GM21737 (cell line): ENCODE results near the gene TMUB2.
A peak's percentile ranks its signal among the peaks of the same experiment; 100 is the strongest.

Experiments used
- ATAC-seq: cut with Tn5 transposase; IDR thresholded peaks from one replicate; pipeline ENCODE4 v1.9.1; 2021; ENCODE audit warnings: mild to moderate bottlenecking, moderate library complexity; ENCODE audit not compliant: unreplicated experiment

The TMUB2 gene

DNA sequence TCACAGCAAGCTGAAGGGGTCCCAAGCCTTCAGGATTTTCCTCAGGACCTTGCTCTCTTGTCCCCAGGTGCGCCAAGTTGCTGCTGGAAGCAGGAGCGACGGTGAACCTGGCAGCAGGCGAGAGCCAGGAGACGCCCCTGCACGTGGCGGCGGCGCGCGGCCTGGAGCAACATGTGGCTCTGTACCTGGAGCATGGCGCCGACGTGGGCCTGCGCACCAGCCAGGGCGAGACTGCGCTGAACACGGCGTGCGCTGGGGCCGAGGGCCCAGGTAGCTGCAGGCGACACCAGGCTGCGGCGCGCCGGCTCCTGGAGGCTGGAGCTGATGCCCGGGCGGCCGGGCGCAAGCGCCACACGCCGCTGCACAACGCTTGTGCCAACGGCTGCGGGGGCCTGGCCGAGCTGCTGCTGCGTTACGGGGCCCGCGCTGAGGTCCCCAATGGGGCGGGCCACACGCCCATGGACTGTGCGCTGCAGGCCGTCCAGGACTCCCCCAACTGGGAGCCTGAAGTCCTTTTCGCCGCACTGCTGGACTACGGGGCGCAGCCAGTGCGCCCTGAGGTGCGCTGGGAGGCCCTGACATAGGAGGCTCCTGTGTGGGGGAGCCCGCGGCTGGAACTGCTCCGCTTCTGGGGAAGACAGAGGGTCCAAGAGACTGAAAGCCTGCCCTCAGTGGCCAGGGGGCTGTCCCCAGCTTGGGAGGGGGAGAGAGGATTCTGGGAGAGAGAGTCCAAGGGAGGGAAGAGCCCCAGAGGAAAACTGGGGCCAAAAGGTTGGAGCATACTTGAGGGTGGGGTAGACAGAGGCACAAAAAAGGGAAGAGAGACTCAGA is 9.9 kb upstream of the TMUB2 start:
- no peak for ATAC-seq

DNA sequence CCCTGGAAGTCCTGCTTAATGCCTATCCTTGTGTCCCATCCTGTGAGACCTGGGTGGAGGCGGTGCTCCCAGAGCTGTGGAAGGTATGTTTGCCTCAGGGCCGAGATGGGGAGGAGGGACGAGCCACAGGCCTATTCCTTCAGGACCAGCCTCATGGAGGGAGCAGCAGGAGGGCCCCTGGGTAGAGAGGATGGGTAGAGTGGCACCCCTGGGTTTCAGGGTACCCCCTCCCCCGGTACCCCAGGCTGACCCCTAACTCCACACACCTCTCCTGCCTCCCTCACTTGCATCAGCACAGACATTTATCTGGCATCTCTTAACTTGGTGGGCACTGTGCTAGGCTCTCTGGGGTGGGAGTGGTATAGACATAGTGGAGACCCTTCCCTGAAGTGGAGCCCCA is 9.1 kb upstream of the TMUB2 start:
- no peak for ATAC-seq

DNA sequence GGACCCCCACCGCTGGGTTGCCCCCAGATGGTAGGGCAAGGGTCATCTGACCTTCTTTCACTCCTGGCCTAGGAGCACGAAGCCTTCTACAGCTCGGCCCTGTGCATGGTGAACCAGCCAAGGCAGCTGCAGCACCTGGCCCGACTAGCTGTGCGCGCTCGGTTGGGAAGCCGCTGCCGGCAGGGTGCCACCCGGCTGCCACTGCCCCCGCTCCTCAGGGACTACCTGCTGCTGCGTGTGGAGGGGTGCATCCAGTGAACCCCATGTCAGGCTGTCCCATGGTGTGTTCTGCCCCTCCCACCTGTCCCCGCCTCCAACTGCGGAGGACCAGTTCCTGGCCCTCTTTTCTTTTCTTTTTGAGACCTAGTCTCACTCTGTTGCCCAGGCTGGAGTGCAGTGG is 8.6 kb upstream of the TMUB2 start:
- no peak for ATAC-seq

DNA sequence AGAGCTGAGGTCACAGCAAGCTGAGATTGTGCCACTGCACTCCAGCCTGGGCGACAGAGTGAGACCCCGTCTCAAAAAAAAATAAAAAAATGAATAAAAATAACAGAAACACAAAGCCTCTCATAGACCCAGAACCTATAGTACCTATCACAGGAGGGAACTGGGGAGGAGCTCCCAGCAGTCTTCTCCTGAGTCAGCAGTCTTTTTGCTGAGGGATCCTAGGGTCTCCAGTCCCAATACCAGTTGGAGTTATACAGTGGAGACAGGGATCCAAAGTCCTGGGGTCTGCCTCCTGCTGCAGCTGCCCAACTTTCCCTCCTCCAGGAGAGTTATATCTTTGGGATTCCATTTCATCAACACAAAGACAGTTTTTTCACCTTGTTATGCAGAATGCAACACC is 3.7 kb upstream of the TMUB2 start:
- no peak for ATAC-seq

DNA sequence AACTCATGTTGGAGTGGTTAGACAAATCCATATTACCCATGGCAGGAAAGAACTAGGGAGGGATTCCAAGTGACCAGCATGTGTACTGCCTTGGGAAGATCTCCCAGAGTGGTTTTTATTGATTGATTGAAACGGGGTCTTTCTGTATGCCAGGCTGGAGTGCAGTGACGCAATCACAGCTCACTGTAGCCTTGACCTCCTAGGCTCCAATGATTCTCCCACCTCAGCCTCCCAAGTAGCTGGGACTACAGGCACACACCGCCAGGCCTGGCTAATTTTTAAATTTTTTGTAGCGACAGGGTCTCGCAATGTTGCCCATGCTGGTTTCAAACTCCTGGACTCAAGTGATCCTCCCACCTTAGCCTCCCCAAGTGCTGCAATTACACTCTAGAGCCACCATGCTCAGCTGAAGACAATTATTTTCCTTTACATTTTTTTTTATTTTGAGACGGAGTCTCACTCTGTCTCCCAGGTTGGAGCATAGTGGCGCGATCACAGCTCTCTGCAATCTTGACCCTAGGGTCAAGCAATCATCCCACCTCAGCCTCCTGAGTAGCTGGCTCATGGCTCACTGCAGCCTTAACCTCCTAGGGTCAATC is 2.5 kb upstream of the TMUB2 start:
- no peak for ATAC-seq

DNA sequence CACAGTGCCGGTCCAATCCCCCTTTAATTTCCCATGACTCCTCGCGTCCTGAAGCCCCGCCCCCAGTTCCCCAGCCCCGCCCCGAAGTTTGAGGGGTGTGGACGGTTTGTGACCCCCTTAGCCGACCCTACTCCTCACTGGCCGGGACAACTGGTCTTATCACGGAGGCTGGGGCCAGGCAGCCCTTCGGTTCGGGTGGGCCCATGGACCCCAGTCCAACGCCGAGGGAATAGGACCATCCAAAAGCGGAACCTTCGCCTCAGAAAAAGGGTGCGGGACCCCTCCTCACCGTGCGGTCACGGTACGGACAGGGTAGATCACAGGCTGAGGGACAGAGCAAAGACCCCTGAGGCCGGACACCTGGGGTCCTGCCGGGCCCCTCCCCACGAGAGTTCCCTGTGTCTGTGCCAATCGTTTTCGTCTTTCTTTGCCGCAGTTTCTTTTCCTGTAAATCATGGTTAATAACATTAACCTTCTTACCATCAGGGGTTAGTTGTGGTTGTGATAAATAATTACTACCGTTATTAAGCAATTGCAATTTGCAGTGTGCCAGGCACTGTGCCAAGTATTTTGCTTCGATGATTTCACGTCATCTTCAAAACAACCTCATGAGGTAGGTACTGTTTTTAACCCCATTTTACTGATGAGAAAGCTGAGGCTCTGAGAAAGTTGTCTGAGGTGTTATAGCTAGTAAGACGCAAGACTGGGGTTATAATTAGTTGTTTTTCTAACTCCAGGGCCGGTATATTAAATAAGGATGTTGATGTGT is 543 bp downstream of the TMUB2 start:
- peak; percentile 38 for ATAC-seq

DNA sequence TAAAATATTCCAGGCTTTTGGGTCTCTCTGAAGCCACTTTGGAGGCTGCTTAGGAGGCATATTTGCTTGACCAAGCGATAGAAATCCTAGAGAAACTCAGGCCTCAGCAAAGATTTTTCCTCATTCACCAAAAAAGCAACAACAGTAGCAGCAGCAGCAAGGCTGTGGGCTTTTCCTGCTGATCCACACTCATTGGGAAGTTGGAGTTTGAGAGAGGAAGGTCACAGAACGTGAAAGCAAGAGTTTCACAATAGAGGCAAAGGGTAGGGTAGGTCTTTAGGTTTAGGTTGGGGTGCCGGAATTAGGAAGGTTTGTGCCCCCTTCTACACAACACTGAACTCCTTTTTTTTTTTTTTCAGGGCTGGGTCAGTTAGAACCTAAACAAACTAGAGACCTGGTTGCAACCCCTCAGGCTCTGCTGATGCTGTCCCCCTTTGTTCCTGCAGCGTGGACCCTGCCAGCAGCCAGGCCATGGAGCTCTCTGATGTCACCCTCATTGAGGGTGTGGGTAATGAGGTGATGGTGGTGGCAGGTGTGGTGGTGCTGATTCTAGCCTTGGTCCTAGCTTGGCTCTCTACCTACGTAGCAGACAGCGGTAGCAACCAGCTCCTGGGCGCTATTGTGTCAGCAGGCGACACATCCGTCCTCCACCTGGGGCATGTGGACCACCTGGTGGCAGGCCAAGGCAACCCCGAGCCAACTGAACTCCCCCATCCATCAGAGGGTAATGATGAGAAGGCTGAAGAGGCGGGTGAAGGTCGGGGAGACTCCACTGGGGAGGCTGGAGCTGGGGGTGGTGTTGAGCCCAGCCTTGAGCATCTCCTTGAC is 2.0 kb downstream of the TMUB2 start:
- no peak for ATAC-seq

DNA sequence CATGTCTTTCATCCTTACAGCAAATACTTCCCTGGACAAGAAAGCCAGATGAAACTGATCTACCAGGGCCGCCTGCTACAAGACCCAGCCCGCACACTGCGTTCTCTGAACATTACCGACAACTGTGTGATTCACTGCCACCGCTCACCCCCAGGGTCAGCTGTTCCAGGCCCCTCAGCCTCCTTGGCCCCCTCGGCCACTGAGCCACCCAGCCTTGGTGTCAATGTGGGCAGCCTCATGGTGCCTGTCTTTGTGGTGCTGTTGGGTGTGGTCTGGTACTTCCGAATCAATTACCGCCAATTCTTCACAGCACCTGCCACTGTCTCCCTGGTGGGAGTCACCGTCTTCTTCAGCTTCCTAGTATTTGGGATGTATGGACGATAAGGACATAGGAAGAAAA is 3.7 kb downstream of the TMUB2 start:
- no peak for ATAC-seq

DNA sequence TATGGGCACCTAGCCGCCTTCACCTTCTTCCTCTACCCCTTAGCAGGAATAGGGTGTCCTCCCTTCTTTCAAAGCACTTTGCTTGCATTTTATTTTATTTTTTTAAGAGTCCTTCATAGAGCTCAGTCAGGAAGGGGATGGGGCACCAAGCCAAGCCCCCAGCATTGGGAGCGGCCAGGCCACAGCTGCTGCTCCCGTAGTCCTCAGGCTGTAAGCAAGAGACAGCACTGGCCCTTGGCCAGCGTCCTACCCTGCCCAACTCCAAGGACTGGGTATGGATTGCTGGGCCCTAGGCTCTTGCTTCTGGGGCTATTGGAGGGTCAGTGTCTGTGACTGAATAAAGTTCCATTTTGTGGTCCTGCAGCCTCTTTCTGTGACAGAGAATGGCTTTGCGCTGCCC is 4.6 kb downstream of the TMUB2 start:
- no peak for ATAC-seq

DNA sequence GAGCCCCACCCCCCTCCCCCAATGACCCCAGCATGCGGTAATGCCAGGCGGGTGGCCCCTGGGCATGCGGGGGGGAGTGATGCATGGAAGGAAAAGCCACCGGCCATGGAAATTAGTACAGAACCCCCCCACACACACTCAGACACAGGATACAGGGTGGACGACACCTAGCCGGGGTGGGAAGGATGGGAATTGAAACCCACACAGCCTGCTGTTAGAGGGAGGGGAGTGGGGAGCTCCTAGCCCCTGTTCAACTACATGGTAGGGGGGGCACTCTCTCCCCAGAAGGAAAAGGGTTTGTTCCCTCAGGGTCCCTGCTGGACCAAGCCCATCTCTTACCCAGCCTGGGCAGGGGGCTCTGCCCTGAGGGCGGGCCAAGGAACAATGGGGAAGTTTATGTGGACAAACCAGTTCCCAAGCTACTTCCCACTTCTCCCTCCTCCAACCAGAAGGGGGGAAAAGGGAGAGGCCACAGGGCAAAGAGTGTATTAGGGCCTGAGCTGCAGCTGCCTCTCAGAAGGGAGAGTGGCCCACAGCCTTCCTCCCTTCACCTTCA is 5.2 kb downstream of the TMUB2 start:
- ATAC-seq = no peak

DNA sequence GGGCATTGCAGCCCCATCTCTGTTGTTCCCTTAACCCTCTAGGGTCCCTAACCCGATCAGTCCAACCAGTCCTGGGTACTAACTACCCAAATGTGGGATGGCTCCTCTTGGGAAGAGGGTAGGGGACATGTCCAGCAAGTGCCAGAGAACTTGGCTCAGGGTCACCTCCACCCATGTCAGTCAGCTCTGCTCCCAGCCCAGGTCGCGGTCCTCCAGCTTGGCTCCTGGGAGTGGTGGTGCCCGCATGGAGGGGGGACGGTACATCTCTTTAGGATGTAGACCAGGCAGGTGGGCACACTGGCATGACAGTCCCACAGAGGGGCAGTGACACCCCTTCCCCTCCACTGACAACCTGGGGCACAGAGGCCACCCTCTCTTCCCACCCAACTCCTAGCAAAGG is 6.0 kb downstream of the TMUB2 start:
- ATAC-seq = no peak

DNA sequence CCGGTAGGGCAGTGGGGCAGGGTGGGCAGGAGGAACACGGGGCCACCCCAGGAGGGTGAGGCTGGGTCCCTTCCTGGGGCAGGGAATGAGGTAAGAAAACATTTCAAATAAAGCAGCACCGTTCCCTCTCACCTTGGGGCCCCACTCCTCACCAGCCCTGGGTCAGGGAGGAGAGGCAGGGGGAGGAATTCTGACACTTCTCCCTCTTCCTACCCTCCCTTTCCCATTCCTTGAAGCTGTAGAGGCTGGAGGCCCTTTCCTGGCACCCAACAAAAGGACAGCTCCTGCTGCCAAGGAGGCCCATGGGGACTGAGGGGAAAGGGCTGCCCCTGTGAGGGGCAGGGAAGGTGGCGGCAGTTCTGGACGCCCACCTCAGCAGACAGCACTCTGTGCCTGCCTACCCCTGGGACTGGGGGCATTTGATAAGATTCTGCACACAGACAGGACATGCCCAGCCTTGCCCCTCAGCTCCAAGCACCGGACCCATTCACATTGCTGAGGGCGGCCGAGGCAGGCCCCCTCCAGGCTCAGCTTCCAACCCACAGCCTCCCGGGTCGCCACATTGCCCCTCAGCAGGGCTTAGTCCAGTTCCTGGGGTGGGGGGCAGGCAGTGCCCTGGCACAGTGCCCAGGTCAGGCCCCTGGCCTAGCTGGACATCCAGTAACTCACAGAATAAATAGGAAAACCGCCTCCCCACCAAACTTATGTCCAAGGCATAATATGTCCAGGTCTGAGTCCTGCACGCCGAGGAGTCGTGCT is 6.7 kb downstream of the TMUB2 start:
- ATAC-seq = no peak

DNA sequence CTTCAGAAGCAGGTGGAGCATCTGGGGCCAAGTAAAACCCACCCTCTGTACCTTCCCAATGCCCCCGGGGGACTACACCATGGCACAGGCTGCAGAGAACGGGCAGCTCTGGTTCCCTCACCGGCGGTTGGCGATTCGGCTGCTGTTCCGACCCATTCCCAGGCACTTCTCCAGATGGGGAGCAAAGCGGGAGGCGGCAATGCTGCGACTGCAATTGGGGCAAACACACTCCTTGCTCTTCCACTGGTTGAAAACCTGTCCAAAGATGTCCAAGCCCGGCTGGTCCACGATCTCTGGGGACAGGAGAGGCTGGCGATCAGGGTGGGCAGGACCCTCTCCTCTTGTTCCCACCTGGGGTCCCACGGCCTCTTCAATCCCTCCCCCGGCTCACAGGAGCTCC is 10.3 kb downstream of the TMUB2 start:
- no peak for ATAC-seq

DNA sequence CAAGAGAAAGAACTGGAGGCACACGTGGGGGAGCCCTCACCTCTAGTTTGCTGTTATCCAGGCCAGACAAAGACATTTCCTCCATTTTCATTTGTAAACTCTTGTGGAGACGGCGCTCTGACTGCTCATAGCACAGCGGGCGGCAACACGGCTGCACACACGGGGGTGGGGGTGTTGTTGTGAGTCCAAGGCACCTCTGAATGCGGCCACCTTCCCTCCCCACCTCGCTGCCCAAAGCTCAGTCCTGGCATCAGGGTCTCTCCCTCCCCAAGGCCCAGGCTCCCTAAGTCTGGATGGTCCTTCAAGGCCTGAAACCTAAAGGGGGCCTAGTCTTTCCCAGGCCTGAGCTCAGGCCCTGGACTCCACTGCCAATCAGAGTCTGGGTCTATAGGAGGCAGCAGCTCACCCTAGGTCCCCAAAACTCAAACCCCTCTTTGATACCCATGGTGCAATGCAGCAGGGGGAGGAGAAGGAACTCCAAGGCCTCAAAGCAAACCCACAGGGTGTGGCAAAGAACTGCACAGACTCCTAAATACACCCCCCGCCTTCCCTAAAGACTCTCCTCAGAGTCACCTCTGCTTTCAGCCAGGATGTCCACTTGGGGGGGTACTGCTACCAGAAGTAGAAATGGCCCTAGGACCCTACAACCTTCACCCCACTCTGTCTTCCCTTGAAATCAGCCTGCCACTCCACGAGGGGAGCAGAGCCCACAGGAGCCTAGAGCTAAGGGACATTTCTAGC is 11.4 kb downstream of the TMUB2 start:
- ATAC-seq = no peak

DNA sequence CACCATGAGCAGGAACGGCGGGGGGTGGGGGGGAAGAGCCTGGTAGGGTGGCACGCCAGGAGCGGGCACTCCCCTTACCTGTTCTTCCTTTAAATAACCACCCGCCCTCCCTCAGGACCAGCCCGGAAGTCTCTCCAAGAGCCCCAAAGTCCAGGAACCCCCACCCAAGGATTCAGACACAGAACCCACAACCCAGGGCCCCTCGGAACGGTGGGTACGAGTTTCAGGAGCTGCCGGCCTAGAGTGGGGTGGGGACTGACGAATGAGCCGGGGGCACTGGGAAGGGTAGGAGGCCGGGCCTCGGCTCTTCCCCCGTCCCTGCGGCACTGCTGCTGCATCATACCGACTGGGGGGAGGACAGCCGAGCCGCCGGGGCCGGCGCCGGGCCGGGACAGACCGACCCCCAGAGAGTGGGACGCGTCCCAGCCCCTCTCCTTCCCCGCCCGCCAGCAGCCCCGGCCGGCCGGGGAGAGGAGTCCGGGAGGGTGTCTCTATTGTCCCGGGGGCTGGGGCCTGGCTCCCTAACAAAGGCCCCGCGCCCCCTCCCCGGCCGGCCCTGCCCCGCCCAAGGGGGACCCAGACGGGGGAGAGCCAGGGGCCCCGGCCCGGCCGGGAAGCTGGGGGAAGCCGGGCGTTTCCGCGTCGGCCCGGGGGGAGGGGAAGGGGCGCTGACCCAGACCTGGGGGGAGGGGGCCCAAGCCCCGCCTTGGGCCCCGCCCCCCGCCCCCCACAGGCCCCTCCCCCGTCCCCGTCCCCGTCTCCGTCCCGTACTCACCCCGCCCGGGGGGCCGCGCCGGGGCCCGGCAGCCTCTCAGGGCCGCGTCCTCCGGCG is 12.2 kb downstream of the TMUB2 start:
- ATAC-seq = peak; percentile 21

DNA sequence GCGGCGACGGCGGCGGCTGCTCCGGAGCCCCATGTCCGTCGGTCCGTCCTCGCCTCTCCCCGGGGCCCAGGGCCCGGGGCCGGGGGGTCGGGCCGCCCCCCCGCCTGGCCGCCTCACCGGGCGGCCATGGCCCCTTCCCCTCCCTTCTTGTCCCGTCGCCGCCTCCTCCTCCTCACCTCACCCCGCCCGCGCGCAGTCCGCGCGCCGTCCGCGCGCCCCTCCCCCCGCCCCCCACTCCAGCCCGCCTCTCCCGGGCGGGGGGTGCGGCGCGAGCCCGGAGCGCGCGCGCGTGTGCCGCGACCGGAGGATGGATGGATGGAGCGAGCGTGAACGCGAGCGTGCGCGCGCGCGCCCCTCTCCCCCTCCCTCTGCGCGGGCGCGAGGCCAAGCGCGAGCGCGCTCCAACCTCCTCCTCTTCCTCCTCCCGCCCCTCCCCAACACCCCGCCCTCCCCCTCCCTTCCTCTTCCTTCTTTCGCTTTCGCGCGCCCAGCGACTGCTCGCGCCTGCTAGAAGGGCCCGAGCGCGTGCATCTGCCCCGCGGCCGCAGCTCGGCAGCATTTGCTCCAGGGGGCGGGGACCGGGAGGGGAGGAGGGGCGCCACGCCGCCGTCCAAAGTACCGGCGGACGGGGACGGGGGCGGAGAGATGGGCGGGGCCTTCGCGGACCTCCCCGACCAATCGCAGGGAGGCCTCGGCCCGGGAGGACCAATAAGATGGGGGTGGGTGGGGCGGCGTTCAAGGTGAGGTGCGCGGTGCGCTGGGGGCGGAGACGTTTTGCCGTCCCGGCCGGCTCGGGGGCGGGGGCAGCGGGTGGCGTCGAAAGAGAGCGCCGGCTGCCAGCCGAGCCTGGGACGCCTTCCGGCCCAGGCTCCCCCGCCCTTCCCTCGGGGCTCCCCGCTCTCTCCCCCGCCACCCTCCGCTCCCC is 13.0 kb downstream of the TMUB2 start, which contains the start of gene ATXN7L3:
TSS of gene ATXN7L3 (minus strand) at position 332 of the 925 bp plus-strand sequence. CDS start 1,814 bp downstream, outside the sequence.
- ATAC-seq = peak; percentile 60

DNA sequence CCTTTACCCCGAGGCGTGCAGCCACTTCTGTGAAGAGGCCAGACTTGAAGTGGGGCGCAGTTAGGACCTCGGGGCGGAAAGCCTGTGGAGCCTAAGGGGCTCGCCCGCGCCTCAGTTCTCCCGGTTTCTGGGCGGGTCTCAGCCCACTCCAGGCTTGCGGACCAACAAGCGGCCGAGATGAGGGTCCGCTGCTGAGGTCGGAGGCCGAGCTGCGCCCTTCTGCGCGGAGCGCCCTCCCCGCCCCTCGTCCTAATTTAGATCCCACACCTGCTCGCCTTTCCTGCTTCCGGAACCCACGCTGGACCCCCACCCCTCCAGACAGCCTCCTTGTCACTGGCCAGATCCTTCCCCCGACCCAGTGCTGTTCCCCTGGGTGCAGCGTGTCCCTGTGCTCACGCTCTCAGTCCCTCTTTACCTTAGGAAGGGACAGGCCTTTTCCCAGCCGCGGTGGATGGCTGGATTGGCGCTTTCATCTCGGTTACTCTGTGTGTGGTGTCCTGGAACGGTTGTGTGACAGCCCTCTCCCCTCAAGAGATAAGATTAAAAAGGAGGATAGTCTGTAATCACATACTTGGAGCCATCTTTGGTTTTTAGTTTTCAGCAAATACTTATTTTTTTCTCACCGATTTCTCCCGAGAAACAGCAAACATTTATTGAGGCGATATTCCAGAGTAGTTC is 13.8 kb downstream of the TMUB2 start:
- no peak for ATAC-seq
